BLaER1 treated with 17β-estradiol and CSF1 and Interleukin-3, amounts not matched to agents 10 nM and 100 nM (cell line): Measurements from ENCODE around the gene C19orf81.

Experiments used
- H3K27ac ChIP-seq, 11 experiments: shearing (Covaris generic); formaldehyde crosslinking; 2 replicates each; pipeline ENCODE4 v1.8.1; 2022
- H3K27me3 ChIP-seq, 11 experiments: shearing (Covaris generic); formaldehyde crosslinking; 2 replicates each; pipeline ENCODE4 v1.8.1; 2022
- H3K36me3 ChIP-seq, 11 experiments: shearing (Covaris generic); formaldehyde crosslinking; 2 replicates each; pipeline ENCODE4 v1.8.1; 2022
- H3K4me1 ChIP-seq, 10 experiments: shearing (Covaris generic); formaldehyde crosslinking; 2 replicates each; pipeline ENCODE4 v1.8.1; 2022
- H3K4me2 ChIP-seq, 11 experiments: shearing (Covaris generic); formaldehyde crosslinking; 2 replicates each; pipeline ENCODE4 v1.8.1; 2022
- H3K4me3 ChIP-seq, 10 experiments: shearing (Covaris generic); formaldehyde crosslinking; 2 replicates each; pipeline ENCODE4 v1.8.1; 2022
- H3K9ac ChIP-seq, 11 experiments: shearing (Covaris generic); formaldehyde crosslinking; 2 replicates each; pipeline ENCODE4 v1.8.1; 2022
- H3K9me3 ChIP-seq, 11 experiments: shearing (Covaris generic); formaldehyde crosslinking; replicated peaks in 1 of 11; 2 replicates each; pipeline ENCODE4 v1.8.1; 2022
- H4K20me1 ChIP-seq, 11 experiments: shearing (Covaris generic); formaldehyde crosslinking; 2 replicates each; pipeline ENCODE4 v1.8.1; 2022
- Cebpa-rat ChIP-seq, 11 experiments: shearing (Covaris generic); IDR thresholded peaks; 2 replicates each; pipeline ENCODE4 v1.8.1; 2022

The C19orf81 gene

DNA sequence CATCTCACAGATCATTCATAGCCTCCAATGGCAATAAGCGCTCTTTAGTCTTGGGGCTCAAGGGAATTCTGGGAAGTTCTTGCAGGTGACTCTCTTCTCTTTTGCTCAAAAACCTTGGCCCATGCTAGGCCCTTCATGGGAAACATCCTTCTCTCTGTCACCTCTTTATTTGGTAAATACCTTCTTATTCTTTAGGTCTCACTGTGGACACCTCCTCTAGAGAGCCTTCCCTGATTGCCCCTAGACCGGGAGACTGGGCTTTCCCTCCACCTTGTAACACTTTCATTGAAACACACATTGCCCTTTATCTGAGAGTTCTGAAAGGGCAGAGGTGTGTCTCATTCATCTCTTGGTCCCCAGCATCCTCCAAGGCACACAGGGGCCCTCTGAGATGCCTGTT is 1.9 kb downstream of the C19orf81 start:
- Histone ChIP-seq H3K27me3 (no peaks in the 10 kb centered on the region), H4K20me1 (no peaks in the 10 kb centered on the region), H3K4me3 (no peak overlapping the region), H3K9me3 (peaks cover 5 to 17% (median 12%) of the 10 kb centered on the region in 11 experiments; a peak in 21 of 22 replicates), H3K9ac (no peak overlapping the region), H3K4me2 (no peak overlapping the region), H3K36me3 (no peaks in the 10 kb centered on the region), H3K4me1 (peaks cover 5 to 40% (median 22%) of the 10 kb centered on the region in 10 experiments; a peak in 18 of 20 replicates), H3K27ac (no peak overlapping the region)
- no peak for TF ChIP-seq Cebpa-rat (IDR thresholded peaks at IDR 0.05)

DNA sequence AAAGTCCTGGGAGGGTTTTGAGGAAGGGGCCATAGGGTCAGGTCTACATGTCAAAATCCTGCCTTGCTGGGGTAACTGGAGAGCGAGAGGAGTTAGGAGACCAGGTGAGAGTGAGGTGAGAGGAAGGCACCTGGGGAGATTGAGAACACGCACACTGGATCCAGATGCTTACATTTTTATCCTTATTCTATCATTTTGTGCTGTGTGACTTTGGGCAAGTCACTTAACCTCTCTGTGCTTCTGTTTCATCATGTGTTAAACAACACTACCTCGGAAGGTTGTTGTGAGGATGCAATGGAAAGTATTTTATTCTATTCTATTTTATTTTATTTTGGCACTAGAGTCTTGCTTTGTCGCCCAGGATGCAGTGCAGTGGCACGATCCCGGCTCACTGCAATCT is 3.5 kb downstream of the C19orf81 start:
- TF ChIP-seq Cebpa-rat (IDR thresholded peaks at IDR 0.05) = no peak
- Histone ChIP-seq H3K9me3 (peaks cover 5 to 18% (median 12%) of the 10 kb centered on the region in 11 experiments; a peak in 21 of 22 replicates), H3K27ac (no peak overlapping the region), H3K4me1 (peaks cover 16 to 42% (median 32%) of the 10 kb centered on the region in 10 experiments), H3K9ac (no peak overlapping the region), H3K36me3 (no peaks in the 10 kb centered on the region), H3K4me3 (no peak overlapping the region), H3K4me2 (no peak overlapping the region), H4K20me1 (no peaks in the 10 kb centered on the region), H3K27me3 (no peaks in the 10 kb centered on the region)

DNA sequence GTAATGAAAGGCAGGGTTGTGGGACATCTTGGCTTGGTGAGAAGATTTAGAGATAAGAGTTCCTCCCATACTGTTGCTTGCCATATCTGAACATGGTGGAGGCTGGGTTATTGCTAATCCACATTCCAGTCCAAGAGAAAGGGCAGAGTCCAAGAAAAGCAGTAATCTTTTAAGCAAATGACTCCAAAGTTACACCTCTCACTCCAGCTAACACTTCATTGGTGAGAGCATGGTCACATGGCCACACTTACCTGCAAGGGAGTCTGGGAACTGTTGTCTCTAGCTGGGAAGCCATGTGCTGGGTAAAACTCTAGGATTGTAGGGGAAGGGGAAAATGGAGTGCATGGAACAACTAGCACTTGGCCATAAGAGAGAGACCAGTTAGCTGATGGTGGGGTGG is 5.6 kb downstream of the C19orf81 start:
- no peak for TF ChIP-seq Cebpa-rat (IDR thresholded peaks at IDR 0.05)
- Histone ChIP-seq H3K27ac (no peak overlapping the region), H4K20me1 (peaks cover 0 to 2% (median 0%) of the 10 kb centered on the region in 11 experiments; a peak in 3 of 22 replicates), H3K27me3 (no peaks in the 10 kb centered on the region), H3K4me1 (peaks cover 13 to 31% (median 23%) of the 10 kb centered on the region in 10 experiments), H3K36me3 (no peaks in the 10 kb centered on the region), H3K4me2 (no peak overlapping the region), H3K9me3 (peaks cover 5 to 18% (median 12%) of the 10 kb centered on the region in 11 experiments; a peak in 21 of 22 replicates), H3K9ac (no peak overlapping the region), H3K4me3 (no peak overlapping the region; a peak in 1 of 20 replicates)

DNA sequence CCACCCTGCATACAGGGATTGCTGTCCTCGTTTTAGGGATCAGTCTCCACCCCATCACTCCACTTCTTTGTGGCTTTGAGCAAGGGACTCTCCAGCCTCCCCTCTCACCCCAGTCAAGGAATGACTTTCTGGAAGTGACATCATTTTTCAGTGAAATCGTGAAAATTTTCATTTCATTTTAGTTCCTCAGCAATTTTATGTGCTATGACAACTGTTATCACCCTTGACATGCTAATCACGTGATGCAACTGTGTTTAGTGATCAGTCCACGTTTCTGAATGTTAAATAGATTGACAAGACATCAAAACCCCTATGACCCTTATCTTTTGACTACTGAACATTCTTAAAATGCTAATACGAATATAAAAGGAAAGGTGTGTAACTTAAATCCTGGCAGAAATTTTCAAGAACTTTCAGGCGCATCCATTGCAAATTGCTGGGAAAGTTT is 8.0 kb downstream of the C19orf81 start:
- H3K36me3 ChIP-seq = 0 out of 22 replicates have a peak, but pooled peaks cover 0 to 5% (median 0%) of the 10 kb centered on the region in 11 experiments
- TF ChIP-seq Cebpa-rat (IDR thresholded peaks at IDR 0.05) = no peak
- peak overlapping the region in 10 of 11 experiments; percentile 62 to 81 (median 76); a peak in 14 of 22 replicates for H3K9ac ChIP-seq
- peak overlapping the region; percentile 77 to 98 (median 92) for H3K4me2 ChIP-seq
- peaks cover 0 to 25% (median 2%) of the 10 kb centered on the region in 11 experiments; a peak in 11 of 22 replicates for H4K20me1 ChIP-seq
- peaks cover 5 to 18% (median 12%) of the 10 kb centered on the region in 11 experiments; a peak in 21 of 22 replicates for H3K9me3 ChIP-seq
- H3K27ac ChIP-seq = peak overlapping the region; percentile 69 to 93 (median 84); a peak in 21 of 22 replicates
- H3K27me3 ChIP-seq = no peaks in the 10 kb centered on the region
- peak overlapping the region; percentile 47 to 69 (median 56); a peak in 19 of 20 replicates for H3K4me3 ChIP-seq
- peaks cover 15 to 47% (median 40%) of the 10 kb centered on the region in 10 experiments for H3K4me1 ChIP-seq

DNA sequence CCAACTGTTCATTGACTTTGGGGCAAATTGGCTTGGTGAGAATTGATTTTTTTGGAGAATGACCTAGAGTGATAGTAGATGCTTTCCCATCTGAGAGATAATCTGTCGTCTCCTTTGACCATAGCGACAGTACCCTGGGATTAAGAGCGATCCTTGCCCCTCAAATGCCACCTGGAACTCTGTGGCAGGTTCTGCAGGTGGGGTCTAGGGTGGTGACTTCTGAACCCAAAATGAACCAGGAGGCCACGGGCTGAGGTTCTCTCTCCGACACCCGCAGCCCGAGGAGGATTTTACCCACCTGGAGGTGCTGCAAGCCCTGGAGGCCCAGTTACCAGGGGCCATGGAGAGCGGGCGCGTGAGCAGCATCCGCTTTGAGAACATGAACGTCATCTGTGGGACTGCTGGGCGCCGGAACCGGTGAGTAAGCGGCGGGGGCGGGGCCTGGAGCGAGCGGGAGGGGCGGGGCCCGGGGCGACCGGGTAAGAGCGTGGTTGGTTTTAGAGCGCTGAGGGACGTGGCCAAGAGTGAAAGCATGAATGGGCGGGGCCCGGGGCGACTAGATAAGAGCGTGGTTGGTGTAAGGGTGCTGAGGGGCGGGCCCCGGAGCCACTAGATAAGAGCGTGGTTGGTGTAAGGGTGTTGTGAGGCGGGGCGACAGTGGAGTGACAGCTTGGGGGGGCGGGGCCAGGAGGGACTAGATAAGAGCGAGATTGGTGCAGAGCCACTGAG is 8.6 kb downstream of the C19orf81 start:
- peak overlapping the region; percentile 91 to 100 (median 98) for H3K4me2 ChIP-seq

DNA sequence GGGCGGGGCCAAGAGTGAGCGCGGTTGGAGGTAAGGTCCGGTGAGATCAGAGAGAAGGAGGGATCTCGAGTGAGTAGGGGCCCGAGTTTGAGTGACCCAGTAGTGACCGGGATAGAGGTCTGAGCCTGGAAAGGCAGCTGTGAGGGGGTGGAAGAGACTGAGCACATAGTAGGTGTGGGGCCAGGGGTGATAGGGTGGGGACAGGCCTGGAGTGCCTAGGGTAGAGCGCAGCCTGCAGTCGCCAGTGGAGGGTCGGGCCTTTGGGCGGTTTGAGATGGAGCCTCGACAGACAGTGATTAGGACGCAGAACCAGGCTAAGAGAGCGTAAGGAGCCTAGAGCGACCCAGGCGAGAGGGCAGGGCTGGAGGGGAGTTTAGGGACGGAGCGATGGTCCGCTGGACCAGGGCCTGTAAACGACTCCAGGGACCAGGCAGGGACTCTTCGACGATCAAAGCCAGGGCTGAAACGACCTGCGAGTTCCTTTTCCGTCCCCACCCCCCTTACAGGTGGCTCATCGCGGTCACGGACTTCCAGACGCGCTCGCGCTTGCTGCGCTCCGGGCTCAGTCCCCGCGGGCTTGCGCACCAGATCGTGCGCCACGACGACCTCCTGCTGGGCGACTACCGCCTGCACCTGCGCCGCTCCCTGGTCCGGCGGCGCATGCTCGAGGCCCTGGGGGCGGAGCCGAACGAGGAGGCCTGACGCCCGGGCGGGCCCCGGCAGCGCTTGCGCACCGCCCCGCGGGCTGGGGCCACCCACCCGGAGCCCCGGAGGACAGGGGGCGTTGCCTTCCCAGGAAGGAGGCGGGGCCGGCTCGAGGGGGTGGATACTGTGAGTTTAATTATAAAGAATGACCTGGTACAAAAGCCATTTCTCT is 9.4 kb downstream of the C19orf81 start:
- Histone ChIP-seq H3K4me2 (peak overlapping the region; percentile 91 to 100 (median 95)), H3K4me1 (peaks cover 15 to 53% (median 44%) of the 10 kb centered on the region in 10 experiments), H3K9ac (peak overlapping the region; percentile 64 to 92 (median 81)), H3K27ac (peak overlapping the region; percentile 69 to 91 (median 79)), H4K20me1 (peaks cover 0 to 40% (median 5%) of the 10 kb centered on the region in 11 experiments; a peak in 11 of 22 replicates), H3K36me3 (0 out of 22 replicates have a peak, but pooled peaks cover 0 to 5% (median 0%) of the 10 kb centered on the region in 11 experiments), H3K9me3 (peaks cover 5 to 18% (median 12%) of the 10 kb centered on the region in 11 experiments; a peak in 21 of 22 replicates), H3K27me3 (no peaks in the 10 kb centered on the region), H3K4me3 (peak overlapping the region; percentile 59 to 77 (median 68))
- no peak for TF ChIP-seq Cebpa-rat (IDR thresholded peaks at IDR 0.05)

More for the DNA sequence above, 8.6 kb downstream of the C19orf81 start:
- H3K4me3 ChIP-seq = peak overlapping the region; percentile 59 to 77 (median 68)
- no peaks in the 10 kb centered on the region for H3K27me3 ChIP-seq
- 0 out of 22 replicates have a peak, but pooled peaks cover 0 to 5% (median 0%) of the 10 kb centered on the region in 11 experiments for H3K36me3 ChIP-seq
- peak overlapping the region; percentile 69 to 93 (median 84) for H3K27ac ChIP-seq
- peaks cover 15 to 47% (median 40%) of the 10 kb centered on the region in 10 experiments for H3K4me1 ChIP-seq
- peaks cover 0 to 32% (median 3%) of the 10 kb centered on the region in 11 experiments; a peak in 11 of 22 replicates for H4K20me1 ChIP-seq
- H3K9ac ChIP-seq = peak overlapping the region; percentile 64 to 89 (median 81); a peak in 21 of 22 replicates
- H3K9me3 ChIP-seq = peaks cover 5 to 18% (median 12%) of the 10 kb centered on the region in 11 experiments; a peak in 21 of 22 replicates
- no peak for TF ChIP-seq Cebpa-rat (IDR thresholded peaks at IDR 0.05)

DNA sequence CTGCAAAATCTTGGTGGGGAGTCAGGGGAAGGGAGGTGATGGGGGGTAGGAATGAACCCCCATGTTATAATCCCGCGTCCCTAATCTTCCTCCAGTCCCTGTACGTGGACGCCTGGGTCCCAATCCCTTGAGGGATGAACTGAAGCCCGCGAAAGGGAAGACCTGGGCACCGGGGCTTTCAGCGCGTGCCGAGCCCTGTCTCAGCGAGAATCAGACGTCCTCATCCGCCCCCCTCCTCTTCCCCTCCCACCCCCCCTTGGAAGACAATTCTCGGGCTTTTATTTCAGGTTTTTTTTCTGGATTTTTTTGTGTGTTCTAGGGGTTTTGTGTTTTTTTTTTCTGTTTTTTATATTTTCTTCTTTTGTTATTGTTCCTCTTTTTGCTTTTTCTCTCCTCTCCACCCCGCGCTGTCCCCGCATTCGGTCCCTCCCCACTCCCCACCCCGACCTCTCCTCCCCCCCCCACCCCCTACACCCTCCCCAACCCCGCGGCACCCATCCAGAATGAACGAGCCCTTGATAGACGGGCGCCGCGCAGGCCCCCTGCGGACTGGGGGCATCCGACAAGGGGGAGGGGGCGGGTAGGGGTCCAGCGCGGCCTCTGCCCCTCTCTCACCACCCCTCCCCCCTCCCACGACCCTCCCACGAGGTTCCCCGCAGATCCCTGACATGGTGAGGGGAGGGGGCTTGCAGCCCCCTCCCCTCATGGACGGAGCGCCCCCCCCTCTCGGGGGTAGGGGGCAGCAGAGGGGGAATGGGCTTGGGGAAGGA is 10.3 kb downstream of the C19orf81 start:
- H3K27me3 ChIP-seq = no peaks in the 10 kb centered on the region; a peak in 2 of 22 replicates
- 0 out of 22 replicates have a peak, but pooled peaks cover 0 to 5% (median 0%) of the 10 kb centered on the region in 11 experiments for H3K36me3 ChIP-seq
- peaks cover 5 to 21% (median 12%) of the 10 kb centered on the region in 11 experiments; a peak in 21 of 22 replicates for H3K9me3 ChIP-seq
- H3K4me2 ChIP-seq = peak overlapping the region; percentile 91 to 100 (median 95)
- H4K20me1 ChIP-seq = peaks cover 0 to 48% (median 5%) of the 10 kb centered on the region in 11 experiments; a peak in 11 of 22 replicates
- peak overlapping the region in 9 of 11 experiments; percentile 64 to 83 (median 79); a peak in 17 of 22 replicates for H3K9ac ChIP-seq
- TF ChIP-seq Cebpa-rat (IDR thresholded peaks at IDR 0.05) = no peak
- peak overlapping the region; percentile 59 to 77 (median 68) for H3K4me3 ChIP-seq
- H3K4me1 ChIP-seq = peaks cover 15 to 55% (median 44%) of the 10 kb centered on the region in 10 experiments
- H3K27ac ChIP-seq = peak overlapping the region in 7 of 11 experiments; percentile 42 to 91 (median 73); a peak in 11 of 22 replicates
